B cell (primary cell): ENCODE data around the gene MYL12B. TPM values are rescaled to one million over a fixed set of nuclear protein-coding genes. Genes with fewer than 3 reads are reported as not detected.
A peak's percentile ranks its signal among the peaks of the same experiment; 100 is the strongest.

Experiments used
- ATAC-seq: fragments of 200-7000 bp; cut with Tn5 transposase; one replicate; pipeline ENCODE4 v1.10.0; 2021; ENCODE audit warnings: low read depth, mild to moderate bottlenecking, moderate number of reproducible peaks, moderate library complexity
- CTCF ChIA-PET: fragments of 350-600 bp; sonication (Branson Sonifier 250); formaldehyde crosslinking; loops from one replicate; lab custom pipeline; 2021; ENCODE audit warnings: antibody characterized with exemption, inconsistent platforms; lab: Charles Lee
- POLR2A ChIA-PET: fragments of 350-600 bp; sonication (Branson Sonifier 250); formaldehyde crosslinking; loops from one replicate; lab custom pipeline; 2021; ENCODE audit warnings: antibody characterized with exemption; lab: Charles Lee
- DNase-seq: peaks from one replicate; pipeline ENCODE4 v3.0.0; 2013
- H2AFZ ChIP-seq: 2 replicates; pipeline ENCODE4 v1.6.1; 2012; ENCODE audit warnings: mild to moderate bottlenecking, low read depth, low read length; ENCODE audit not compliant: insufficient read depth, poor library complexity, severe bottlenecking
- H3K27ac ChIP-seq, 2 donors: 1 replicate in 1 of 2; 2 replicates in 1 of 2; pipeline ENCODE4 v1.5.1; 2012 to 2013; ENCODE audit warnings: low read length in 2 of 2, mild to moderate bottlenecking in 2 of 2, moderate library complexity in 1 of 2
- H3K27me3 ChIP-seq, 4 experiments: fragments of 200-600 bp in 1 of 4; sonication (generic) in 1 of 4; replicated peaks in 1 of 4; 1 replicate in 2 of 4; 2 replicates in 2 of 4; pipeline versions ENCODE4 v1.6.1 to v1.7.0; 2013 to 2016; ENCODE audit warnings: low read length in 3 of 4, mild to moderate bottlenecking in 2 of 4, mixed read lengths in 1 of 4, moderate library complexity in 1 of 4; ENCODE audit not compliant: insufficient read depth in 4 of 4, control insufficient read depth in 3 of 4; ENCODE audit errors: control extremely low read depth in 1 of 4
- H3K36me3 ChIP-seq, 2 experiments: replicated peaks in 1 of 2; 1 replicate in 1 of 2; 2 replicates in 1 of 2; pipeline versions ENCODE4 v1.6.1 to v1.7.1; 2013; ENCODE audit warnings: low read length in 1 of 2; ENCODE audit not compliant: insufficient read depth in 2 of 2, control insufficient read depth in 1 of 2; ENCODE audit errors: control extremely low read depth in 1 of 2, extremely low read depth in 1 of 2
- H3K4me1 ChIP-seq, 2 donors: fragments of 200-600 bp in 1 of 2; sonication (generic) in 1 of 2; 1 replicate in 1 of 2; 2 replicates in 1 of 2; pipeline versions ENCODE4 v1.5.1 to v1.6.1; 2013 to 2017; ENCODE audit warnings: low read length in 2 of 2; ENCODE audit not compliant: control insufficient read depth in 2 of 2, insufficient read depth in 2 of 2
- H3K4me2 ChIP-seq: replicated peaks from 2 replicates; pipeline ENCODE3; 2012; ENCODE audit warnings: mild to moderate bottlenecking, low read depth, low read length; ENCODE audit not compliant: poor library complexity, severe bottlenecking
- H3K4me3 ChIP-seq, 5 experiments: fragments of 200-600 bp in 1 of 5; sonication (generic) in 1 of 5; 1 replicate in 3 of 5; 2 replicates in 2 of 5; pipeline versions ENCODE4 v1.5.1 to v1.7.0; 2011 to 2016; ENCODE audit warnings: low read length in 4 of 5, mild to moderate bottlenecking in 4 of 5, low read depth in 2 of 5, control low read depth in 1 of 5, moderate library complexity in 1 of 5; ENCODE audit not compliant: insufficient read depth in 1 of 5; ENCODE audit errors: control extremely low read depth in 1 of 5, extremely low read depth in 1 of 5
- H3K79me2 ChIP-seq: fragments of 200-600 bp; sonication (generic); one replicate; pipeline ENCODE4 v1.6.0; 2016; ENCODE audit warnings: low read length; ENCODE audit not compliant: control insufficient read depth, insufficient read depth
- H3K9ac ChIP-seq: fragments of 200-600 bp; sonication (generic); 2 replicates; pipeline ENCODE4 v1.6.1; 2017; ENCODE audit warnings: mild to moderate bottlenecking, low read length, moderate library complexity
- H3K9me3 ChIP-seq, 3 donors: one replicate each; pipeline versions ENCODE4 v1.6.1 to v1.7.1; 2013; ENCODE audit warnings: low read length in 2 of 3; ENCODE audit not compliant: control insufficient read depth in 2 of 3, insufficient read depth in 1 of 3; ENCODE audit errors: control extremely low read depth in 1 of 3
- H4K20me1 ChIP-seq: 2 replicates; pipeline ENCODE4 v1.6.0; 2012; ENCODE audit warnings: mild to moderate bottlenecking, low read length; ENCODE audit not compliant: insufficient read depth, control insufficient read depth, poor library complexity, severe bottlenecking
- H3K27ac Mint-ChIP-seq: one replicate; pipeline ENCODE4 v1.8.0; 2021; ENCODE audit warnings: mixed read lengths
- H3K27me3 Mint-ChIP-seq: one replicate; pipeline ENCODE4 v1.8.0; 2021; ENCODE audit warnings: mixed read lengths
- H3K4me1 Mint-ChIP-seq: one replicate; pipeline ENCODE4 v1.8.0; 2021; ENCODE audit warnings: mixed read lengths
- H3K4me3 Mint-ChIP-seq: one replicate; pipeline ENCODE4 v1.8.0; 2021; ENCODE audit warnings: mixed read lengths
- H3K9me3 Mint-ChIP-seq: one replicate; pipeline ENCODE4 v1.8.0; 2022; ENCODE audit warnings: mixed read lengths; ENCODE audit not compliant: insufficient read depth
- CTCF ChIP-seq: fragments of 200-600 bp; IDR thresholded peaks from one replicate; pipeline ENCODE4 v1.8.0; 2022; ENCODE audit warnings: antibody characterized with exemption, mild to moderate bottlenecking
- EZH2 ChIP-seq: IDR thresholded peaks from 2 replicates; pipeline ENCODE4 v1.6.1; 2012; ENCODE audit warnings: borderline replicate concordance, low read depth, mild to moderate bottlenecking, moderate library complexity, low read length; ENCODE audit not compliant: insufficient read depth, poor library complexity, severe bottlenecking
- WGBS: methylation state at CpG from one replicate; pipeline ENCODE4 v1.1.5; 2013; ENCODE audit warnings: missing lambda C conversion rate; ENCODE audit not compliant: insufficient coverage; 5-methylcytosine and 5-hydroxymethylcytosine counted together
- intact Hi-C: fragments of 100-400 bp; cut with micrococcal nuclease; formaldehyde crosslinking; loops from one replicate; pipeline ENCODE4 v1.10.0; 2022
- polyA plus RNA-seq: library from polyadenylated mRNA; depleted of rRNA; stranded (reverse); fragments of >200 nt; gene quantifications from 2 replicates; pipeline ENCODE4 v1.2.3, GENCODE V29; 2012
- total RNA-seq, 2 donors: library from RNA; stranded (reverse); fragments of 120-200 nt in 1 of 2; gene quantifications; 1 replicate in 1 of 2; 2 replicates in 1 of 2; pipeline versions ENCODE4 v1.2.3 to v1.2.4, GENCODE V29; 2013 to 2022

MYL12B gene
- total and polyA plus RNA-seq, 2 donors (not counting 1 experiment from before 2014, with no cell fraction given), result 127 to 139 TPM

GRCh38 chr18:3245853-3246634, 15.9 kb upstream of the MYL12B start:
- Histone ChIP-seq H3K79me2 (peaks cover 34% of the 10 kb centered on the region), H3K27me3 (no peaks in the 10 kb centered on the region), H3K9me3 (peaks cover 2 to 16% (median 10%) of the 10 kb centered on the region in 3 donors), H3K9ac (peak overlapping the region; percentile 84), H3K4me3 (peak overlapping the region; percentile 91 to 99 (median 96)), H3K4me1 (peaks cover 28 to 37% of the 10 kb centered on the region in 2 donors), H3K27ac (peak overlapping the region; percentile 89 to 94), H3K4me2 (peak overlapping the region; percentile 84), H2AFZ (peak overlapping the region; percentile 81), H4K20me1 (no peaks in the 10 kb centered on the region), H3K36me3 (peaks cover 0 to 11% of the 10 kb centered on the region in 2 experiments)
- Mint-ChIP-seq H3K27me3 (no peaks in the 10 kb centered on the region), H3K9me3 (no peaks in the 10 kb centered on the region), H3K27ac (peak overlapping the region; percentile 97), H3K4me1 (peaks cover 37% of the 10 kb centered on the region), H3K4me3 (peak overlapping the region; percentile 91)
- ChIA-PET CTCF (interaction anchor here (0.7 to 7.5 kb wide), 60 partner anchors 11 to 420 kb away, joined by 3 to 155 read pairs (median 5); partner anchors contain the start of gene LPIN2), POLR2A (interaction anchor here (0.5 to 4.2 kb wide), 15 partner anchors 11 to 348 kb away, joined by 3 to 35 read pairs (median 5); partner anchors contain the start of genes LPIN2 and MYL12B)
- intact Hi-C loops, result loop anchor here (1.0 to 5.0 kb wide), 12 partner anchors 33 to 675 kb away; partner anchors contain the start of genes LPIN2, METTL4 and NDC80
- ATAC-seq (peak; percentile 55), DNase-seq (peak; percentile 86)
- 6% methylated on average over 23 of the region's 29 CpGs for WGBS
- TF ChIP-seq EZH2, result no peak
- TF ChIP-seq CTCF, result peak; percentile 86
